NCI-H524 (cell line): ENCODE data around the gene AKAP9.
"Not testable (repeated sequence)": the region's sequence is repeated elsewhere in the genome, so short reads cannot be mapped to it uniquely, and the experiment has no call there.

Experiments
- DNase-seq, 2 experiments: peaks; one replicate each; lab custom pipeline; 2025; lab: John Stamatoyannopoulos, UW

Gene AKAP9

DNA sequence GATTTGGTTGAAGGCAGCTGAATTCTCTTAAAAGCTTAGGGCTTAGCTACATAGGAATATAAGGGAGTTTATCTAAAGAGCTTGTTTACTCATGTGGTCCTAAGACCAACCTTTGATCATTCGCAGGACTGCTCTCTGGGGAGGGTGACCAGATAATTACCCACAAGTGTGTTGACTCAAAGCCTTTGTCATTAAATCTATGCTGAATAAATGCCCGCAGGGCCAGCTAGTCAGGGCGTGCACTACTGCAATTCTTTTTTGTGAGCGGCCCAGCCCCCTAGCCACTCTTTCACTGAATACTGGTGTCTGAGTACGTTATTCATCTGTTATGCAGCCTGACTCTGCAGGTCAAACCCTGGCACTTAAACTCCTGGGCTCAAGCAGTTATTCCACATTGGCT, 69.6 kb downstream of the AKAP9 start:
- no peak for DNase-seq

- DNase-seq: no peak
Observed at GRCh38 chr7:92013611-92014010, 72.9 kb downstream of the AKAP9 start.

GRCh38 chr7:92020636-92021035, 80.0 kb downstream of the AKAP9 start:
- DNase-seq: no peak

GRCh38 chr7:92025260-92025659, 84.6 kb downstream of the AKAP9 start:
- no peak for DNase-seq

GRCh38 chr7:92026635-92027034, 86.0 kb downstream of the AKAP9 start:
- not testable (repeated sequence) for DNase-seq

DNA sequence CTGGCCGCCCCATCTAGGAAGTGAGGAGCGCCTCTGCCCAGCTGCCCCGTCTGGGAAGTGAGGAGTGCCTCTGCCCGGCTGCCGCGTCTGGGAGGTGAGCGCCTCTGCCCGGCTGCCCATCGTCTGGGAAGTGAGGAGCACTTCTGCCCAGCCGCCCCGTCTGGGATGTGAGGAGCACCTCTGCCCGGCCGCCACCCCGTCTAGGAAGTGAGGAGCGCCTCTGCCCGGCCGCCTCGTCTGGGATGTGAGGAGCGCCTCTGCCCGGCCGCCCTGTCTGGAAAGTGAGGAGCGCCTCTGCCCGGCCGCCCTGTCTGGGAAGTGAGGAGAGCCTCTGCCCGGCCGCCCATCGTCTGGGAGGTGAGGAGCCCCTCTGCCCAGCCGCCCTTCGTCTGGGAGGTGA, 86.5 kb downstream of the AKAP9 start:
- DNase-seq: not testable (repeated sequence)

DNA sequence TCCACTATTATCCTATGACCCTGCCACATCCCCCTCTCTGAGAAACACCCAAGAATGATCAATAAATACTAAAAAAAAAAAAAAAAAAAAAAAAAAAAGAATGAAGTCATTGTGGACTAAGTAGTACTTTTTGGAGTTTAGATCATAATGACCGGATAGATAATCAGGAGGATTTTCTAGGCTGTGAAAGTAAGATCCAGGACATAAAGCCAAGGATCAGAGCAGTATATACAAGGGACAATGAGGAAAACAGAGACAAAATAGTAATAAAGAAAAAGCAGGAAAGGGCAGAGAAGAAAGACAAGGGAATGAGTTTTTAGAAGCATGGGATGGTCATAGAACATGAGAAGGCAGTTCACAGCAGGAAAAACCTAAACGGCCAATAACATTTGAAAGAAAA, 87.6 kb downstream of the AKAP9 start:
- no peak for DNase-seq

DNA sequence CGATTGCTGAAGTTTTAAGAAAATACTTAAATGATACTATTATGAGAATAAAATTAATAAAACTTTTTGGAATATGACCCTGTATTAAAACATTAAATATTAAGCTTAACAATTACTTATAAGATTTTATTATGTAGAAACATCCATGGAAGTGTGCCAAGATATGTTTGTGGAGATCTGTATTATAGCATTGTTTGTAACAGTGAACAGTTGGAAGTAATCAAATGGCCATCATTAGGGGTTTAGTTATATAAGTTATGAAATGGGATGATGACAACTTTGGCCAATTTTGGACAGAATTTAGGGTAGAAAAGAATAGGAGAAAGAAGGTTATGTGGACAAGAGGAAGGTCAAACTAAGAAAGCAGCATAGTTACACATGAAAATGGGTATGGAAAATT, 88.0 kb downstream of the AKAP9 start:
- DNase-seq: no peak

DNA sequence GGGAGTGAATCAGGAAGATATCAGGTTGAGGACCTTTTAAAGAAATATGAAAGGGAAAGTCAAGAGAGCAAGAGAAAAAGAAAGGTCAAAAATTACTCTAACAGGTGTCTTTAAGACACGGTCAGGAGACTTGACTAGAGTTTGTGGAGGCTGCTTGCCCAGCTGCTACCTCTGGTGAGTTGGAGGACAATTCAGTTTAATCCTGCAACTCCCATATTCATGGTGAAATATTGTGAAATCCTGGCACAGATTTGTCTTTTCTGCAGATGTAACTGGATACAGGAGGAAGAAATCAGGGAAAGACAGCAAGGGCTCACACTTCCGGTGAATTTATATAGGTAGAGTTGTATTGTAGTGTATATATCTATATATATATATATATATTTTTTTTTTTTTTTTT, 93.5 kb downstream of the AKAP9 start:
- DNase-seq: peak in 1 of 2 experiments; percentile 1

DNA sequence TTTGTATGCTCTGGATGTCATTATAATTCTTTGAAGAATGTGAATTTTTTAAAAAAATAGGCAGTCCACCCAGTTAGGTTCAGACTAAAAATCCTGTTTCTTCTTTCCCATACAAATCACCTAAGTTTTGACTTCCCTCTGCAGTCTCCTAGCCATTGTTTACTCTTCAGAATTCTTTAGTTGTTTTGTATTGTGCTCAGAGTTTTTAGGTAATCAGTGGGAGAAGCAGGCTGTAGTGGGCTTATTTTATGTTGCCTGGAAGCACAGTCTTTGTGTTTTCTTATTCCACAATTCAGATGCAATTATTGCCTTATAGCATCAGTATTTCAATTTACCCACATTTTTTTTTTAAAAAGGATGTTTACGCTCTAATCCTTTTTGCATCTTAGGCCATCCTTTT, 94.9 kb downstream of the AKAP9 start:
- DNase-seq: no peak

DNA sequence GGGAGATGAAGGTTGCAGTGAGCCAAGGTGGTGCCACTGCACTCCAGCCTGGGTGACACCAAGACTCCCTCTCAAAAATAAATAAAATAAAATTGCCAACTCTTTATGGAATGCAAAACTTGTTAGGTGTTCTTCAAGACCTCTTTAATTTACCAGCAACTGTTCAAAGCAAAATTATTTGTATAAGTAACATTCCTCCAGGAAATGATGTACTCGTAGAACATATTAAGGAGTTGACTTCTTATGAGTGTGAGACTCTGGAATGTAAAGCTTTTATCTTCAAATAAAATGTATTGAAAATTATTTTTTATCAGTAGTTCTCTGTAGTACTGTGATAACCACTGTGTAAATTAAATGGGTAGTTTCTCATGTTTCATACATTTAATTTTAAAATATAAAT, 99.2 kb downstream of the AKAP9 start:
- DNase-seq: no peak

- no peak for DNase-seq
Observed at GRCh38 chr7:92042056-92042737, 101.5 kb downstream of the AKAP9 start.

- DNase-seq: no peak
Observed at GRCh38 chr7:92043098-92043497, 102.4 kb downstream of the AKAP9 start.

DNA sequence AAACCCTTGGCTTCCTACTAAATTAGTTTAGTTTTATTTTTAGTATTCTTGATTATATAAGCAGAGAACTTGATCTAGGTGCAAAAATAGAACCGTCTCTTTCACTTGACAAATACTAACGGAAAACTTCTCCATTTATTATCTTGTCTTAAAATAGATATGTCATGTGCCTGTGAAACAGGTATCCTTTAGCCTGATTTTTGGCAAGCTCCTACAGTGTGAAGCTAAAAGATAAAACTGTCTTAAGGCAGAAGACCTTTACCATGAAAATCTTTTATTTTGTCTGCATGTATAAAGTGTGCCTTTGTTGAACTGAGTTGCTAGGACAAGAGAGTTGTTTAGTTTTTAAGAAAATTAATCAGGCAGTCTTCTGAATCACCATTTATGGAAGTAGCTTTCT, 103.0 kb downstream of the AKAP9 start:
- no peak for DNase-seq

DNA sequence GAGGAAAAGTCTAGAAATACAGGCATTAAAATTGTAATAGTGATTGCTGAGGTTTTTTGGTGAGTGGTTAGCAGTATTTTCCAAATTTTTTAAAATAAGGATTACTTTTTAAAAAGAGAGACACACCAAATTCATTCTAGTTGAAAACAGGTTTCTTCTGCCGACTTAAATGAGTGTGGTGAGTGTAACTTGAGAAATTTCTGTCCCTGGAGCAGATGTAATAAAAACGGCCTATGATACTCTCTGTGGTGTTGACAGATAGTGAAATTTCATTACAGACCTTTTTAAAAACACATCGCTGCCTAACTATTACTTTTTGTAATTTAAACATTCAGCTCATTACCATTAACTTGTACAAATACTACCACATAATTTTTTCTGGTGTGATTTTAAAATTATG, 103.5 kb downstream of the AKAP9 start:
- DNase-seq: no peak

DNA sequence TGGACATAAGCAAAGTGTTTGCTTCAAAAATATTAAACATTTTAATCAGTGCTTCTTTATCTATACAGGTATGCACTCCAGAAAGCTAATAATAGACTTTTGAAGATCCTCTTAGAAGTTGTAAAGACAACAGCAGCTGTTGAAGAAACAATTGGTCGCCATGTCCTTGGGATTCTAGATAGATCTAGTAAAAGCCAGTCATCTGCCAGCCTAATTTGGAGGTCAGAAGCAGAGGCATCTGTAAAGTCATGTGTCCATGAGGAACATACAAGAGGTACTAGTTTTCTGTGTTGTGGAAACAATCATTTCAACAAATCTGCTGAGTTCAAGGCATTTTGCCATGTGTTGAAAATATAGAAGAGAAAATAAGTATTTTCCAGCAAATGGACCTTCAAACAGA, 104.3 kb downstream of the AKAP9 start:
- DNase-seq: peak in 1 of 2 experiments; percentile 16

DNA sequence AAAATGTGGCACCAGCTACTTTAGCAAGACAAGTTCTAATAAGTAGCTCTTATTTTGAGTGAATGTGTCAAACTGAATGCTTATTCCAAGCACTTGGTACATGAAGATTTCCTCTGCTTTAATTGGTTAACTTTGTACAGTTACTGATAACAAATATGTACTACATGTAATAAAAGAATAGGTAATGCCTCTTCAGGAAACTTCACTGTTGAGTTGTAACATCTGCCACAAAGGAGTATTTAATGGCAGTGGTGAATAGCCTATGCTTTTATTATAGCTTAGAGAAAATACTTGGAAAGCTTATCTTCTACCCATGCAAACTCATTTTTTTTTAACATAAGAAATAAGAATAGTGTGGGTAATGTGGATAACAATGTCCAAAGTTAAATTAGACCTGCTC, 111.0 kb downstream of the AKAP9 start:
- DNase-seq: no peak

GRCh38 chr7:92052159-92052558, 111.5 kb downstream of the AKAP9 start:
- DNase-seq: no peak

- DNase-seq: no peak
Observed at GRCh38 chr7:92052684-92053083, 112.0 kb downstream of the AKAP9 start.

- no peak for DNase-seq
Observed at GRCh38 chr7:92053312-92053711, 112.7 kb downstream of the AKAP9 start.

DNA sequence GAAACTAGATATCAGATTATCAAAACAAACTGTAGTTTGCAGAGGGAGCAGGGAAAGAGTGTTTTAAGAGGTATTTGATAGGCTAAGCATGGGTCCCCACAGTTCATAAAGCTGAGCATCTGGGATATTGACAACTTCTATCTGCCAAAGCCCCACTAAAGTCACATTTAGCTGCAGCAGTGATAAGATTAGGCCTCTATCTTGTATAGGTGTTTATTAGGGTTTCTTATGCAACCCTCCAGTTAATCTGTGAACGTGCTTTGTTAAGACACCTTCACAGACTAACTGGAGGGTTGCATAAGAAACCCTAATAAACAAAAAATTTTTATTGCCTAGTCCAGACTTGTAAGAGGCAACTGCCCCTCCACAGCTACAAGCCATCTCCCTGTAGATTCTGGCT, 115.6 kb downstream of the AKAP9 start:
- no peak for DNase-seq

DNA sequence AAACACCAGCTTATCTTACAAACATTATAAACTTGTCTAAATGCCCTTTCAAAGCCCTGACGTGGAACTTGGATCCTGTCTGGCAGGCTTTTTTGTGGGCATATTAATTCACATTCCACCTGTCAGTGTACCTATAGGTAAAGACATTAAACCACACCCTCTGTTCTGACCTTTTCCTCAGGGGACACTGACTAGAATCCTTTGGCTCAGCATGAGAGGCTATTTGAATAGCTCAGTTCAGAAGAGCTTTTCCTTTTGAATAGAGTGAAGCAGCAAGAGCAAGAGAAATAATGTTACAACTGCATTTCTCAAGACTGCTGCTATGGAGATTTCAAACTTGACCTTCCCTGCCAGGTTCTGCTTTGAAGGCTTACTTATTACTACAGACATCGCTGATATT, 116.7 kb downstream of the AKAP9 start:
- no peak for DNase-seq

GRCh38 chr7:92058040-92058439, 117.4 kb downstream of the AKAP9 start:
- no peak for DNase-seq

GRCh38 chr7:92058899-92059298, 118.2 kb downstream of the AKAP9 start:
- no peak for DNase-seq

DNA sequence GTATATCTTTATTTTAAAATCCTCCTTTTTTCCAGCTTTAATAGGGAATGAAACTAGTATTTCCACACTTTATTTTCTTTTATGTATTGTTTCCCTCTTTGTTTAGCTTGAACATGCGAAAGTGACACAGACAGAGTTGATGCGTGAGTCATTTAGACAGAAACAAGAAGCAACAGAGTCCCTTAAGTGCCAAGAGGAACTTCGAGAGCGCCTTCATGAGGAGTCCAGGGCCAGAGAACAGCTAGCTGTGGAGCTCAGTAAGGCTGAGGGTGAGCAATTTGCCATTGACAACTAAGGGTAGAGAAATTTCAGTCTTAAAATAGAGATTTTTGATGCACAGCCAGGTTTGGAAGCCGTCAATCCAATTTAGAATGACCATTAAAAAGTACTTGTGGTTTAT, 120.5 kb downstream of the AKAP9 start:
- DNase-seq: no peak
